Loucy (cell line): ENCODE results near the gene GSTA2.

Experiments used
- H2AFZ ChIP-seq: fragments of 200-600 bp; sonication (generic); 2 replicates; pipeline ENCODE4 v1.6.0; 2016; ENCODE audit warnings: antibody characterized with exemption, mild to moderate bottlenecking, low read length, moderate library complexity
- H3F3A ChIP-seq: fragments of 200-600 bp; 2 replicates; pipeline ENCODE4 v1.6.0; 2016; ENCODE audit warnings: antibody characterized with exemption, low read depth, mild to moderate bottlenecking
- H3K27me3 ChIP-seq: fragments of 200-600 bp; sonication (generic); 2 replicates; pipeline ENCODE4 v1.6.1; 2014; ENCODE audit warnings: low read length, mild to moderate bottlenecking; ENCODE audit not compliant: insufficient read depth, poor library complexity, severe bottlenecking
- H3K36me3 ChIP-seq: fragments of 200-600 bp; sonication (generic); 2 replicates; pipeline ENCODE4 v1.6.1; 2016; ENCODE audit warnings: low read length; ENCODE audit not compliant: insufficient read depth
- H3K4me1 ChIP-seq: fragments of 200-600 bp; sonication (generic); 2 replicates; pipeline ENCODE4 v1.5.1; 2014; ENCODE audit warnings: low read length, mild to moderate bottlenecking; ENCODE audit not compliant: insufficient read depth, poor library complexity, severe bottlenecking
- H3K4me2 ChIP-seq: fragments of 200-600 bp; sonication (generic); 2 replicates; pipeline ENCODE4 v1.6.0; 2014; ENCODE audit warnings: antibody characterized with exemption, low read length, low read depth, mild to moderate bottlenecking; ENCODE audit not compliant: poor library complexity, severe bottlenecking
- H3K4me3 ChIP-seq: fragments of 200-600 bp; sonication (generic); 2 replicates; pipeline ENCODE4 v1.5.1; 2014; ENCODE audit warnings: low read length, mild to moderate bottlenecking, mixed read lengths; ENCODE audit not compliant: poor library complexity, severe bottlenecking
- H3K79me2 ChIP-seq: fragments of 200-600 bp; sonication (generic); 2 replicates; pipeline ENCODE4 v1.6.1; 2014; ENCODE audit warnings: low read length; ENCODE audit not compliant: insufficient read depth
- H3K9ac ChIP-seq: fragments of 200-600 bp; sonication (generic); 2 replicates; pipeline ENCODE4 v1.6.0; 2014; ENCODE audit warnings: mild to moderate bottlenecking, low read depth, low read length, moderate library complexity; ENCODE audit not compliant: poor library complexity, severe bottlenecking
- H3K9me2 ChIP-seq: fragments of 200-600 bp; sonication (generic); replicated peaks from 2 replicates; pipeline ENCODE4 v1.6.1; 2016; ENCODE audit warnings: low read depth, low read length, mixed read lengths
- H3K9me3 ChIP-seq: fragments of 200-600 bp; sonication (generic); 2 replicates; pipeline ENCODE4 v1.6.1; 2014; ENCODE audit warnings: mild to moderate bottlenecking, antibody characterized with exemption, low read length, low read depth; ENCODE audit not compliant: insufficient read depth
- H4K20me1 ChIP-seq: fragments of 200-600 bp; sonication (generic); 2 replicates; pipeline ENCODE4 v1.6.0; 2014; ENCODE audit warnings: antibody characterized with exemption, low read length, mild to moderate bottlenecking; ENCODE audit not compliant: insufficient read depth, poor library complexity, severe bottlenecking
- EZH2phosphoT487 ChIP-seq: fragments of 200-600 bp; IDR thresholded peaks from 2 replicates; pipeline ENCODE4 v1.6.1; 2018; ENCODE audit warnings: antibody characterized with exemption, mild to moderate bottlenecking, moderate library complexity, borderline replicate concordance
- TF ChIP-seq, protein P1 (sequence below): fragments of 200-600 bp; sonication (generic); conservative IDR thresholded peaks from 2 replicates; pipeline ENCODE4 v1.5.1; 2014; ENCODE audit warnings: mild to moderate bottlenecking, antibody characterized with exemption, low read length

GSTA2 gene

DNA sequence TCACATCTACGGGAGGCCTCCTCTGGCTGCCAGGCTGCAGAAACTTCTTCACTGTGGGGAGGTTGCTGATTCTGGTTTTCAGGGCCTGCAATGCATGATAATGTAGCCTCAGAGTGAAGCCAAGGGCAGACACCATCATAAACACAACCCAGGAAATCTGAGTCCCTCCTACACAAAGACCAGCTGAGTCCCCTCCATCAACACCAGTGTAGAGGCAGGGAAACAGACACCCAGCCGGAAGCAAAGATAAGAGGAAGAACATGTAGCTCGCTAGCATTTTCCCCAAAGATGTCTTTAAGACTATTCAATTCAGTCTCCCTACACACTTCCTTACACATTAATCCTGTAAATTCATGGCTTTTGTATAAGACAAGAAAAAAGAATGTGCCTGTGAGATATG, 23.6 kb downstream of the GSTA2 start:
- H3K9ac ChIP-seq = no peak overlapping the region

DNA sequence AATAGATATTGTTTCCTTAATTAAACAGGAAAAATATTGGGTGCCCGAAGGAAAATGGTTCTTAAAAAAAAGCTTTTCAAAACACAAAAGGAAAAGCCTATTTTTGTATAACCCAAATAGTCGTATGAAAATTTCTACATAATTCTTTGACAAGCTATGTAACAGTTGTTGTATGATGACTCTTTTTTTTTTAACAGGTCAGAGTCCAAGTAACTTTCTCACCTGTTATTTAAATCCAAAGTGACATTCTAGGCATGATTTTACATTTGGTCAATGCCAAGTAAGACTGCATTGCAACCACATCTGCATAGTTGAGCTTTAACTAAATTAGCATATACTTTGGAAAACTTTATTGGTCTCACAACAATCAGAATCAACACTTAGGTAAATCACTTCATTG, 24.1 kb downstream of the GSTA2 start:
- no peaks in the 10 kb centered on the region for H4K20me1 ChIP-seq
- H3K4me3 ChIP-seq = no peak overlapping the region
- H3K79me2 ChIP-seq = no peaks in the 10 kb centered on the region
- H3K9me3 ChIP-seq = no peaks in the 10 kb centered on the region
- no peak overlapping the region for H2AFZ ChIP-seq
- no peak for TF ChIP-seq EZH2phosphoT487
- TF ChIP-seq, protein P1, sequence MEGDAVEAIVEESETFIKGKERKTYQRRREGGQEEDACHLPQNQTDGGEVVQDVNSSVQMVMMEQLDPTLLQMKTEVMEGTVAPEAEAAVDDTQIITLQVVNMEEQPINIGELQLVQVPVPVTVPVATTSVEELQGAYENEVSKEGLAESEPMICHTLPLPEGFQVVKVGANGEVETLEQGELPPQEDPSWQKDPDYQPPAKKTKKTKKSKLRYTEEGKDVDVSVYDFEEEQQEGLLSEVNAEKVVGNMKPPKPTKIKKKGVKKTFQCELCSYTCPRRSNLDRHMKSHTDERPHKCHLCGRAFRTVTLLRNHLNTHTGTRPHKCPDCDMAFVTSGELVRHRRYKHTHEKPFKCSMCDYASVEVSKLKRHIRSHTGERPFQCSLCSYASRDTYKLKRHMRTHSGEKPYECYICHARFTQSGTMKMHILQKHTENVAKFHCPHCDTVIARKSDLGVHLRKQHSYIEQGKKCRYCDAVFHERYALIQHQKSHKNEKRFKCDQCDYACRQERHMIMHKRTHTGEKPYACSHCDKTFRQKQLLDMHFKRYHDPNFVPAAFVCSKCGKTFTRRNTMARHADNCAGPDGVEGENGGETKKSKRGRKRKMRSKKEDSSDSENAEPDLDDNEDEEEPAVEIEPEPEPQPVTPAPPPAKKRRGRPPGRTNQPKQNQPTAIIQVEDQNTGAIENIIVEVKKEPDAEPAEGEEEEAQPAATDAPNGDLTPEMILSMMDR = no peak
- H3K4me1 ChIP-seq = no peaks in the 10 kb centered on the region
- no peaks in the 10 kb centered on the region for H3K27me3 ChIP-seq
- H3K9ac ChIP-seq = no peak overlapping the region
- no peaks in the 10 kb centered on the region for H3K36me3 ChIP-seq
- no peak overlapping the region for H3K4me2 ChIP-seq
- no peaks in the 10 kb centered on the region for H3F3A ChIP-seq
- no peaks in the 10 kb centered on the region for H3K9me2 ChIP-seq

More for the DNA sequence above, 23.6 kb downstream of the GSTA2 start:
- no peak overlapping the region for H3K4me3 ChIP-seq
- H3K9me2 ChIP-seq = no peaks in the 10 kb centered on the region
- no peak overlapping the region for H3K4me2 ChIP-seq
- no peak overlapping the region for H2AFZ ChIP-seq
- no peaks in the 10 kb centered on the region for H3F3A ChIP-seq
- TF ChIP-seq EZH2phosphoT487 = no peak
- TF ChIP-seq, protein P1 = no peak
- H3K4me1 ChIP-seq = no peaks in the 10 kb centered on the region
- no peaks in the 10 kb centered on the region for H4K20me1 ChIP-seq
- H3K79me2 ChIP-seq = no peaks in the 10 kb centered on the region
- no peaks in the 10 kb centered on the region for H3K9me3 ChIP-seq
- no peaks in the 10 kb centered on the region for H3K27me3 ChIP-seq
- H3K36me3 ChIP-seq = no peaks in the 10 kb centered on the region

DNA sequence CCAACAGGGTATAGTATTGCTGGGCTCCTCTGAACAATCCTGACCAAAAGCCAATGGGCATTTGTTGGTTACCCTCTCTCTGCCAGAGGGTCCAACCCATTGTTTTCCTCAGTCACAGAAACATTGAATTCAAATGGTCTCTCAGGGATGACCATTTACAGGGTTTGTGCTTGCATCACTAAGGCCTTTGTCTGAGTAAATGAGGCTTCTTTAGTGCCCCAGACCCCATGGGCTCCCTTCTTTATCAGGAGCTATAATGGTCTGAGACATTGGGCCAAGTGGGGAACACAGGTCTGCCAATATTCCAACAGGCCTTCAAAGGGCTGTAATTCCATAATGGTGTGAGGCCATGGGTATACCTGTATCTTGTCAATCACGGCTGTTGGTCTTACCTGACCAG, 27.1 kb downstream of the GSTA2 start:
- H3K36me3 ChIP-seq = no peaks in the 10 kb centered on the region
- TF ChIP-seq, protein P1 = no peak
- no peak for TF ChIP-seq EZH2phosphoT487
- H3K9me2 ChIP-seq = no peaks in the 10 kb centered on the region
- no peaks in the 10 kb centered on the region for H3K4me1 ChIP-seq
- H4K20me1 ChIP-seq = no peaks in the 10 kb centered on the region
- H3K4me3 ChIP-seq = no peak overlapping the region
- no peaks in the 10 kb centered on the region for H3F3A ChIP-seq
- H3K9me3 ChIP-seq = no peaks in the 10 kb centered on the region
- no peaks in the 10 kb centered on the region for H3K27me3 ChIP-seq
- no peak overlapping the region for H3K9ac ChIP-seq
- no peaks in the 10 kb centered on the region for H3K79me2 ChIP-seq
- H3K4me2 ChIP-seq = no peak overlapping the region
- H2AFZ ChIP-seq = no peak overlapping the region
